Measurements from ENCODE around the gene SMTNL2.
A peak's percentile ranks its signal among the peaks of the same experiment; 100 is the strongest.
"Not testable (repeated sequence)": the region's sequence is repeated elsewhere in the genome, so short reads cannot be mapped to it uniquely, and the experiment has no call there.

The SMTNL2 gene

DNA sequence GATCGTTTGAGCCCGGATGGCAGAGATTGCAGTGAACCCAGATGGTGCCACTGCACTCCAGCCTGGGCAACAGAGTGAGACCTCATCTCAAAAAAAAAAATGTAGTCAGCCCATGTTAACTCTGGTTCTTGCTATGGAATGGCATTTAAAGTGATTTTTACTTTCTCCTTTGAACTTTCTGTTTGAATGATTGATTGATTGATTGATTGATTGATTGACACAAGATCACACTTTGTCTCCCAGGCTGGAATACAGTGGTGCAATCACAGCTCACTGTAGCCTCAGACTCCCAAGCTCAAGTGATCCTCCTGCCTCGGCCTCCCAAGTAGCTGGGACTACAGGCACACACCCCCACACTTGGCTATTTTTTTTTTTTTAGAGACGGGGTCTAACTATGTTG is 17.0 kb downstream of the SMTNL2 start:
- Mint-ChIP-seq H3K4me1 (peaks cover 86% of the 10 kb centered on the region), H3K4me3 (no peak overlapping the region), H3K27me3 (ENCODE audit: low read depth, poor library complexity) (peaks cover 8% of the 10 kb centered on the region)

DNA sequence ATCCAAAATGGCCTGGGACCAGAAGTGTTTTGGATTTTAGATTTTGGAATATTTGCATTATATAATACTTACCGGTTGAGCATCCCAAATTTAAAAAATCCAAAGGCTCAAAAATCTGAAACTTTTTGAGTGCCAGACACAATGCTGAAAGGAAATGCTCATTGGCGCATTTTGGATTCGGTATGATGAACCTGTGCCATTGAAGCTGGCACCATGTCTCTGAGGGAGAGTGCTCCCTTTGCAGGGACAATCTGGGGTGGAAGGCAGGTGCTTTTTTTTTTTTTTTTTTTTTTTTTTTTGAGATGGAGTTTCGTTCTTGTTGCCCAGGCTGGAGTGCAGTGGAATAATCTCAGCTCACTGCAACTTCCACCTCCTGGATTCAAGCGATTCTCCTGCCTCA is 17.7 kb downstream of the SMTNL2 start:
- H3K4me1 Mint-ChIP-seq: peaks cover 89% of the 10 kb centered on the region
- no peak overlapping the region for H3K27ac Mint-ChIP-seq
- TF ChIP-seq CTCF (IDR thresholded peaks at IDR 0.05): no peak
- H3K27me3 Mint-ChIP-seq (ENCODE audit: low read depth, poor library complexity): peaks cover 8% of the 10 kb centered on the region
- H3K36me3 Mint-ChIP-seq (ENCODE audit: low read depth): peaks cover 18% of the 10 kb centered on the region
- H3K9me3 Mint-ChIP-seq: no peaks in the 10 kb centered on the region
- no peak overlapping the region for H3K4me3 Mint-ChIP-seq
- no peak for DNase-seq

More for the DNA sequence above, 17.0 kb downstream of the SMTNL2 start:
- TF ChIP-seq CTCF (IDR thresholded peaks at IDR 0.05): no peak
- Mint-ChIP-seq H3K27ac (no peak overlapping the region), H3K9me3 (no peaks in the 10 kb centered on the region), H3K36me3 (ENCODE audit: low read depth) (peaks cover 18% of the 10 kb centered on the region)
- DNase-seq: no peak

- Mint-ChIP-seq H3K27ac (peak overlapping the region; percentile 90), H3K36me3 (ENCODE audit: low read depth) (peaks cover 29% of the 10 kb centered on the region), H3K4me1 (peaks cover 89% of the 10 kb centered on the region), H3K27me3 (ENCODE audit: low read depth, poor library complexity) (peaks cover 4% of the 10 kb centered on the region), H3K9me3 (no peaks in the 10 kb centered on the region), H3K4me3 (peak overlapping the region; percentile 46)
- TF ChIP-seq CTCF (IDR thresholded peaks at IDR 0.05): no peak
- DNase-seq: no peak
Observed at GRCh38 chr17:4604111-4604644, 19.8 kb downstream of the SMTNL2 start.

DNA sequence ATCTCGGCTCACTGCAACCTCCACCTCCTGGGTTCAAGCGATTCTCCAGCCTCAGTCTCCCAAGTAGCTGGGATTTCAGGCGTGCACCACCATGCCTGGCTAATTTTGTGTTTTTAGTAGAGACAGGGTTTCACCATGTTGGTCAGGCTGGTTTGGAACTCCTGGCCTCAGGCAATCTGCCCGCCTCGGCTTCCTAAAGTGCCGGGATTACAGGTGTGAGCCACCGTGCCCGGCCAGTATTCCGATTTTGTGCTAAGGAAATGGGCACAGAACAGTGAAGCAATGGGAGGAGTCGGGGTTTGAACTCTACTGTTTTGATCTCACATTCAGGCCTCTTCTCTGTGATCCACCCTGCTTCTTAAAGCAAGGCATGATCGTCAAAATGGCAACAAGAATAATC is 20.4 kb downstream of the SMTNL2 start:
- H3K27ac Mint-ChIP-seq; DNase-seq; H3K4me3 Mint-ChIP-seq; H3K27me3 Mint-ChIP-seq (ENCODE audit: low read depth, poor library complexity); H3K9me3 Mint-ChIP-seq: not testable (repeated sequence)
- Mint-ChIP-seq H3K36me3 (ENCODE audit: low read depth) (peaks cover 32% of the 10 kb centered on the region), H3K4me1 (peaks cover 89% of the 10 kb centered on the region)

GRCh38 chr17:4605826-4606225 is 21.5 kb downstream of the SMTNL2 start:
- Mint-ChIP-seq H3K4me1 (peaks cover 89% of the 10 kb centered on the region), H3K36me3 (ENCODE audit: low read depth) (peaks cover 32% of the 10 kb centered on the region), H3K4me3 (no peak overlapping the region), H3K27ac (peak overlapping the region; percentile 86), H3K27me3 (ENCODE audit: low read depth, poor library complexity) (peaks cover 4% of the 10 kb centered on the region), H3K9me3 (no peaks in the 10 kb centered on the region)
- TF ChIP-seq CTCF (IDR thresholded peaks at IDR 0.05): no peak
- DNase-seq: no peak

- H3K4me3 Mint-ChIP-seq: peak overlapping the region; percentile 64
- TF ChIP-seq CTCF (IDR thresholded peaks at IDR 0.05): no peak
- H3K27me3 Mint-ChIP-seq (ENCODE audit: low read depth, poor library complexity): peaks cover 7% of the 10 kb centered on the region
- peak overlapping the region; percentile 97 for H3K27ac Mint-ChIP-seq
- H3K4me1 Mint-ChIP-seq: peaks cover 84% of the 10 kb centered on the region
- H3K36me3 Mint-ChIP-seq (ENCODE audit: low read depth): peaks cover 32% of the 10 kb centered on the region
- DNase-seq: no peak
- no peaks in the 10 kb centered on the region for H3K9me3 Mint-ChIP-seq
Observed at GRCh38 chr17:4607261-4607741, 23.0 kb downstream of the SMTNL2 start.
